HG02885 (cell line): ENCODE data around the gene SH2D4B.

ENCODE experiments used
- ATAC-seq: cut with Tn5 transposase; IDR thresholded peaks from one replicate; pipeline ENCODE4 v1.9.1; 2021; ENCODE audit warnings: mild to moderate bottlenecking; ENCODE audit not compliant: unreplicated experiment, poor library complexity

SH2D4B gene

GRCh38 chr10:80503584-80504157, 34.0 kb upstream of the SH2D4B start:
- ATAC-seq: no peak

- ATAC-seq: no peak
Observed at GRCh38 chr10:80504158-80504811, 33.4 kb upstream of the SH2D4B start.

- no peak for ATAC-seq
Observed at GRCh38 chr10:80504897-80505465, 32.7 kb upstream of the SH2D4B start.

- no peak for ATAC-seq
Observed at GRCh38 chr10:80506189-80506575, 31.5 kb upstream of the SH2D4B start.

GRCh38 chr10:80506836-80507487, 30.7 kb upstream of the SH2D4B start:
- no peak for ATAC-seq

- ATAC-seq: no peak
Observed at GRCh38 chr10:80509108-80509402, 28.6 kb upstream of the SH2D4B start.

GRCh38 chr10:80509403-80510161, 28.1 kb upstream of the SH2D4B start:
- ATAC-seq: no peak

- ATAC-seq: no peak
Observed at GRCh38 chr10:80512031-80512526, 25.6 kb upstream of the SH2D4B start.

GRCh38 chr10:80513106-80513505, 24.6 kb upstream of the SH2D4B start:
- ATAC-seq: no peak

GRCh38 chr10:80515511-80515910, 22.2 kb upstream of the SH2D4B start:
- ATAC-seq: no peak

GRCh38 chr10:80515941-80516340, 21.8 kb upstream of the SH2D4B start:
- ATAC-seq: no peak

- ATAC-seq: no peak
Observed at GRCh38 chr10:80516506-80517075, 21.1 kb upstream of the SH2D4B start.

GRCh38 chr10:80517416-80518142, 20.1 kb upstream of the SH2D4B start:
- ATAC-seq: no peak

- peak; percentile 61 for ATAC-seq
Observed at GRCh38 chr10:80518143-80518806, 19.4 kb upstream of the SH2D4B start.

- peak; percentile 20 for ATAC-seq
Observed at GRCh38 chr10:80518807-80519360, 18.8 kb upstream of the SH2D4B start.

- no peak for ATAC-seq
Observed at GRCh38 chr10:80519936-80520650, 17.6 kb upstream of the SH2D4B start.

- no peak for ATAC-seq
Observed at GRCh38 chr10:80520661-80521470, 16.8 kb upstream of the SH2D4B start.
